ENCODE data around the gene GLIS1.

GRCh38 chr1:53506355-53507050 is 232.5 kb downstream of the GLIS1 start:
- no peak for TF ChIP-seq CTCF (optimal IDR thresholded peaks at IDR 0.05 in 1 of 3, IDR thresholded peaks at IDR 0.05 in 1 of 3, conservative IDR thresholded peaks at IDR 0.05 in 1 of 3; ENCODE audit: extremely low read depth in 1 of 3, insufficient read depth in 2 of 3, low read length in 3 of 3)
- TF ChIP-seq EZH2 (IDR thresholded peaks at IDR 0.05; ENCODE audit: low read length): no peak

Data from keratinocyte (primary cell).